ENCODE measurements around the gene PCDH20.

The PCDH20 gene

DNA sequence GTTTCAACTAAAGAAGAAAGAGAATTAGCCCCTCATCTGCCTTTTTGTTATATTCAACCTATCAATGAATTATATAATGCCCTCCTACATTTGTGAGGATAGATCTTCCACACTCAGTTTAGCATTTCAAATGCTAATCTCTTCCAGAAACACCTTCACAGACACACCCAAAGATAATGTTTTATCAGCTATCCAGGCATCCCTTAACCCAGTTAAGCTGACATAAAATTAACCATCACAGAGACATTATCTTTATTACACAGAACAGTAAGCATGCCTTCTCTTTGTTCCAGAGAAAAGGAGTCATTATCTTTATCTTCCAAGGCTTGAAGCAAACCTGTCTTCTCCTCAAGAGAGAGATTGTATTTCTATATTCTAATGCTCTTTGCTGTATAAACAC lies 53.1 kb downstream of the PCDH20 start:
- in situ Hi-C loops (cut with MboI; ENCODE audit: low sequenced_read_pairs) = no loop called here
